ENCODE data around the gene PYGM. TPM values are rescaled to one million over a fixed set of nuclear protein-coding genes. Genes with fewer than 3 reads are reported as not detected.

Gene PYGM
- total RNA-seq, 4 donors from 2014 or later: 1.1 to 2.7 (median 1.2) TPM

DNA sequence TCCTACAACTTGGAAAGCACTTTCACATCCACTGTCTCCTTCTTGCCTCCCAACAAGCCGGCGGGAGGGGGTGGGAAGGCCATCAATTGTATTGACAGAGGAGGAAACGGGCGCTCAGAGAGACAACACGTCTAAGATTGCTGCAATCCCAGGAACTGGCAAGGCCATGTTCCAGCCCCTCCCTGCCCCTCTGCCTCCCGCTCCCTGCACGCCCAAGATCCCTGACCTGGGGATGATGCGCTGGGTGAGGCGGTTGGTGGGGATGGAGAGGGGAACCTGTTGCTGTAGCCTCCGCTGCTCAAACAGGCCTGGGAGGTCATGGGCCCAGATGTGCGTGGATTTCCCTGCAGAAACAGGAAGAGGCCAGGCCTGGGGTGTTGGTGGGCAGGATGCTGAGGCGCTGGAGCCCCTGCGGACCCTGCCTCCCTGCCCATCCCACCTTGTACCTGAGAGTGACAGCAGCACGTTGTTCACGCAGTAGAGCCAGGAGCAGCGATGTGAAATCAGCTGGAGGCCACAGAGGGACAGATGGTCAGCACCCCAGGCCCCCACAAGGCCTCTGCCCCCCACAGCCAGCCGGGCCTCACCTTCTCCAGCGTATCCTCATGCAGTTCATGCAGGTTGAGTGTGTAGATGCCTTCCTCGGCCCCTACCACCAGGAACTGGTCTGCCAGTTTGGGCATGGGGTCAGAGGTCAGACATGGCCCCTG lies 36.4 kb upstream of the PYGM start:
- H3K36me3 ChIP-seq: peaks cover 20% of the 10 kb centered on the region
- no peak for DNase-seq (ENCODE audit: low spot score in 2 of 2)
- 76% methylated on average over 10 of the region's 19 CpGs for WGBS

DNA sequence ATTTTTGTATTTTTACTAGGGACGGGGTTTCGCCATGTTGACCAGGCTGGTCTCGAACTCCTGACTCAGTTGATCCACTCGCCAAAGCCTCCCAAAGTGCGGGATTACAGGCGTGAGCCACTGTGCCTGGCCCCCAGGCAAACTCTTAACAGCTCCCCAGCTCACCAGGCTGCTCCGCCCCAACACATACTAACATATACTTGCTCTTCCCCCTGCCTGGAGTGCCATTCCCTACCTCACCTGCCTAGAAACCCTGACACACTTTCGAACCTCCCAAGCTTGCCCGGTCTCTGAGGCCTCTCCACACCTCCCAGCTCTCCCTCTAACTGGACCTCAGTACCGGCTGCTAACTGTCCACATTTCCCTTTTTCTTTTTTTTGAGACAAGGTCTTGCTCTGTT lies 34.8 kb upstream of the PYGM start:
- H3K27me3 ChIP-seq: no peaks in the 10 kb centered on the region
- no peak for TF ChIP-seq POLR2AphosphoS5 (IDR thresholded peaks at IDR 0.05)
- TF ChIP-seq EP300 (IDR thresholded peaks at IDR 0.05): no peak
- no peak for TF ChIP-seq POLR2A (IDR thresholded peaks at IDR 0.05)
- TF ChIP-seq, protein P1, sequence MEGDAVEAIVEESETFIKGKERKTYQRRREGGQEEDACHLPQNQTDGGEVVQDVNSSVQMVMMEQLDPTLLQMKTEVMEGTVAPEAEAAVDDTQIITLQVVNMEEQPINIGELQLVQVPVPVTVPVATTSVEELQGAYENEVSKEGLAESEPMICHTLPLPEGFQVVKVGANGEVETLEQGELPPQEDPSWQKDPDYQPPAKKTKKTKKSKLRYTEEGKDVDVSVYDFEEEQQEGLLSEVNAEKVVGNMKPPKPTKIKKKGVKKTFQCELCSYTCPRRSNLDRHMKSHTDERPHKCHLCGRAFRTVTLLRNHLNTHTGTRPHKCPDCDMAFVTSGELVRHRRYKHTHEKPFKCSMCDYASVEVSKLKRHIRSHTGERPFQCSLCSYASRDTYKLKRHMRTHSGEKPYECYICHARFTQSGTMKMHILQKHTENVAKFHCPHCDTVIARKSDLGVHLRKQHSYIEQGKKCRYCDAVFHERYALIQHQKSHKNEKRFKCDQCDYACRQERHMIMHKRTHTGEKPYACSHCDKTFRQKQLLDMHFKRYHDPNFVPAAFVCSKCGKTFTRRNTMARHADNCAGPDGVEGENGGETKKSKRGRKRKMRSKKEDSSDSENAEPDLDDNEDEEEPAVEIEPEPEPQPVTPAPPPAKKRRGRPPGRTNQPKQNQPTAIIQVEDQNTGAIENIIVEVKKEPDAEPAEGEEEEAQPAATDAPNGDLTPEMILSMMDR (IDR thresholded peaks at IDR 0.05): no peak
- H3K4me1 ChIP-seq: no peaks in the 10 kb centered on the region
- no peaks in the 10 kb centered on the region for H3K9me3 ChIP-seq
- H3K36me3 ChIP-seq: peaks cover 32% of the 10 kb centered on the region
- no peak overlapping the region for H3K27ac ChIP-seq
- H3K4me3 ChIP-seq: no peak overlapping the region
- DNase-seq (ENCODE audit: low spot score in 2 of 2): no peak
- WGBS: 91% methylated on average over 10 of the region's 10 CpGs

More for the DNA sequence above, 36.4 kb upstream of the PYGM start:
- no peaks in the 10 kb centered on the region for H3K4me1 ChIP-seq
- no peaks in the 10 kb centered on the region for H3K9me3 ChIP-seq
- TF ChIP-seq POLR2A (IDR thresholded peaks at IDR 0.05): no peak
- TF ChIP-seq, protein P1 (IDR thresholded peaks at IDR 0.05): no peak
- TF ChIP-seq EP300 (IDR thresholded peaks at IDR 0.05): no peak
- TF ChIP-seq POLR2AphosphoS5 (IDR thresholded peaks at IDR 0.05): no peak
- H3K27ac ChIP-seq: no peak overlapping the region
- no peaks in the 10 kb centered on the region for H3K27me3 ChIP-seq
- no peak overlapping the region for H3K4me3 ChIP-seq

DNA sequence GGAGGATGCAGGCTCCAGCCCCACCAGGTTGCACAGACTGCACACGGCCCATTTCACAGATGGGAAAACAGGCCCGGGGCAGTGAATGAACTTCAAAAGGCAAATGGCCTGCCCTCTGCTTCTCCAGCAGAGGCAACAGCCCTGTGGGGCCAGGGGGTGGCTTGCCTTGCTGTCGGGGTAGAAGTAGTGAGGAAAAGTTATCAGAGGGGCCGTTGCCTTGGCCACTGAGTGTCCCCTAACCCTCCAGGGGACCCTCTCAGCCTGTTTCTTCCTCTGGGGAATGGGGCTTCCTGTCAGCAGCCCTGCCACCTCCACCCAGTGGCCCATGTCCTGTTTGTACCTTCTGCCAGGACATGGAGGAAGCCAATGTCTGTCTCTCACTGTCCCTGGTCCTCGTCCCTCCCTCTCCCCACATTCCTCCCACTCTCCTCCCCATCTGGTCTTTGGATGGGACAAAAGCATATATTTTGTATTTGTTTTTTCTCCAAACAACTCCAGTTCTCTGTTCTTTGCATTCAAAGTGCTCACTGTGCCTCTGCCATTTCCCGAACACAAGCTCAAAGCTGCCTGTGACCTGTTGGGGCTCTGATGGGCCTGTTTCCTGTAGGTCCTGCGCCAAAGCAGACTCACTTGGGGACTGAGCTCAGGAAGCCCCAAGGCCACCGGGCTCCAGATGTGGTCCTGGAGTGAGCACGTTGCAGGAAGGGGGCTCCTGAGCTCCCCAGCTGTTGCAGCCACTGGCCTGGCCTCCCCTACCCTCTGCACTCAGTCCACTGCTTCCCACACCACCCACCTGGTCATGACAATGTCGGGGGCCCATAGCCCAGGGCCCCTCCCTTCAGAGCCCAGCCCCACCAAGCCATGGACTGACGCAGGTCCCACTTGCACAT lies 33.7 kb upstream of the PYGM start:
- H3K9me3 ChIP-seq: no peaks in the 10 kb centered on the region
- no peak for DNase-seq (ENCODE audit: low spot score in 2 of 2)
- H3K4me3 ChIP-seq: no peak overlapping the region
- H3K4me1 ChIP-seq: no peaks in the 10 kb centered on the region
- no peaks in the 10 kb centered on the region for H3K27me3 ChIP-seq
- H3K36me3 ChIP-seq: peaks cover 36% of the 10 kb centered on the region
- WGBS: 80% methylated on average over 10 of the region's 11 CpGs
- no peak overlapping the region for H3K27ac ChIP-seq
- TF ChIP-seq POLR2AphosphoS5 (IDR thresholded peaks at IDR 0.05) (no peak), POLR2A (IDR thresholded peaks at IDR 0.05) (no peak), EP300 (IDR thresholded peaks at IDR 0.05) (no peak)
- TF ChIP-seq, protein P1 (IDR thresholded peaks at IDR 0.05): no peak

DNA sequence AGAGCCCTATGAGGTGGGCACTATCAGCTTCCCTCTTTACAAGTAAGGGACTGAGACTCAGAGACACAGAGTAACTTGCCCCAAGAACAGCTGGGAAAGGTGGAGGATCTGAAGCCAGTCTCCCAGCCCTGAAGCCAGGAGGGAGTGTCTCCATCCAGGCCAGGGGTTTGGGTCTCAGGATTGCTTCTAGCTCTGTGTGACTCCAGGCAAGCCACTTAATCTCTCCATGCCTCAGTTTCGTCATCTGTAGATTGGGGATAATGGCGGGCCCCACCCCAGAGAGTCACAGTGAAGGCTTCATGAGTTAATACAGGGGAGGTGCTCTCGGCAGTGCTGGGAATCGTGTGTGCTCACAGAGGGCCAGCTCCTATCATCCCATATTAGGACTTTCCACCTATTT lies 32.7 kb upstream of the PYGM start:
- H3K27me3 ChIP-seq: no peaks in the 10 kb centered on the region
- H3K9me3 ChIP-seq: no peaks in the 10 kb centered on the region
- peaks cover 36% of the 10 kb centered on the region for H3K36me3 ChIP-seq
- WGBS: no CpG with 5 or more reads among the region's 4 CpGs
- peaks cover 3% of the 10 kb centered on the region for H3K4me1 ChIP-seq
- TF ChIP-seq EP300 (IDR thresholded peaks at IDR 0.05): no peak
- no peak for TF ChIP-seq POLR2AphosphoS5 (IDR thresholded peaks at IDR 0.05)
- TF ChIP-seq, protein P1 (IDR thresholded peaks at IDR 0.05): no peak
- TF ChIP-seq POLR2A (IDR thresholded peaks at IDR 0.05): no peak
- no peak overlapping the region for H3K27ac ChIP-seq
- no peak overlapping the region for H3K4me3 ChIP-seq
- DNase-seq (ENCODE audit: low spot score in 2 of 2): no peak

DNA sequence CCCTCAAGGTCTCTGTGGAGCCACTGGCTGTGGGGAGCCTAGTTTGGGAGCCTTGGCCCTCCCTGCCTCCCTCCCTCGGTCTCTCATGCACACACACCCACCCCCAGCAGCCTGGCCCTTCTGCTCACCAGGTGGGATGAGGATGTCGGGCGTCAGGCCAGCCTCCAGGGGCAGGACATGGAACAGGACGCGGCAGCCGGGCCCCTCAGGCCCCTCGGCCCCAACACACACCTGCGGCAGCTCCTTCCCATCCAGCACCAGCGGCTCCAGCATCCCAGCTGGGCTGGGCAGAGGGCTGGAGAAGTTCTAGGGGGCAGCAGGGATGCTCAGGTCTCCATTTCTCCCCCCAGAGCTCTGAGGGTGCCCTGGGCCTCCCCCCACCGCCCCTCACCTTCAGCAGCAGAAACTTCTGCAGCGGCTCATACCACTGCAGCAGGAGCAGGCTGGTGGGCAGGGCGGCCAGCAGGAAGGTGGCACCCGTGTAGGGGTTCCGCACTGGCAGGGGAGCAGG lies 32.1 kb upstream of the PYGM start:
- H3K27ac ChIP-seq: no peak overlapping the region
- no peaks in the 10 kb centered on the region for H3K27me3 ChIP-seq
- H3K36me3 ChIP-seq: peaks cover 31% of the 10 kb centered on the region
- no peak for DNase-seq (ENCODE audit: low spot score in 2 of 2)
- TF ChIP-seq POLR2AphosphoS5 (IDR thresholded peaks at IDR 0.05) (no peak), POLR2A (IDR thresholded peaks at IDR 0.05) (no peak), EP300 (IDR thresholded peaks at IDR 0.05) (no peak)
- TF ChIP-seq, protein P1 (IDR thresholded peaks at IDR 0.05): no peak
- no peaks in the 10 kb centered on the region for H3K9me3 ChIP-seq
- H3K4me1 ChIP-seq: peaks cover 3% of the 10 kb centered on the region
- WGBS: 83% methylated on average over 7 of the region's 14 CpGs
- H3K4me3 ChIP-seq: no peak overlapping the region
